ENCODE results near the gene FAM20A. TPM values are rescaled to one million over a fixed set of nuclear protein-coding genes. Genes with fewer than 3 reads are reported as not detected.
A peak's percentile ranks its signal among the peaks of the same experiment; 100 is the strongest.
"Not testable (repeated sequence)": the region's sequence is repeated elsewhere in the genome, so short reads cannot be mapped to it uniquely, and the experiment has no call there.

Gene FAM20A
- total RNA-seq, 2 donors from 2014 or later, result 2.5 to 4.4 TPM

DNA sequence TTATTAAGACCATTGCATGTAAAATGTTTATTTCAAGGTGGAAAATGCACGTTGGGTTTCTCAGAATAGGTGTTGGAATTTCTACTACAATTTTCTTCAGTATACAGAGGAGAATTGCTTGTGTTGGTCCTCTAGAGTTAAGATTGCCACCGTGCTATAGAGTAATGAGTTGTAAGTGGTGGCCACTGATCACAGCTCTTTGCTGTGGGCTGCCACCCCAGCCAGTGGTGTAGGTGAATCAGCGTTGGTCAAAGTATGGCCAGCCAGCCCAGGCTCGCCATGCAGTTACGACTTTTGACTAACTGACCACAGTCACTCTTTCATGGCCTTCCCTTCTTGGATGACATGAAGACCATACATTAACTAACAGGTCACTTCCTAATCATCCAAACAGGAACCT lies 101.6 kb downstream of the FAM20A start:
- peaks cover 0 to 21% of the 10 kb centered on the region in 2 donors for H3K4me1 ChIP-seq
- TF ChIP-seq, protein P1, sequence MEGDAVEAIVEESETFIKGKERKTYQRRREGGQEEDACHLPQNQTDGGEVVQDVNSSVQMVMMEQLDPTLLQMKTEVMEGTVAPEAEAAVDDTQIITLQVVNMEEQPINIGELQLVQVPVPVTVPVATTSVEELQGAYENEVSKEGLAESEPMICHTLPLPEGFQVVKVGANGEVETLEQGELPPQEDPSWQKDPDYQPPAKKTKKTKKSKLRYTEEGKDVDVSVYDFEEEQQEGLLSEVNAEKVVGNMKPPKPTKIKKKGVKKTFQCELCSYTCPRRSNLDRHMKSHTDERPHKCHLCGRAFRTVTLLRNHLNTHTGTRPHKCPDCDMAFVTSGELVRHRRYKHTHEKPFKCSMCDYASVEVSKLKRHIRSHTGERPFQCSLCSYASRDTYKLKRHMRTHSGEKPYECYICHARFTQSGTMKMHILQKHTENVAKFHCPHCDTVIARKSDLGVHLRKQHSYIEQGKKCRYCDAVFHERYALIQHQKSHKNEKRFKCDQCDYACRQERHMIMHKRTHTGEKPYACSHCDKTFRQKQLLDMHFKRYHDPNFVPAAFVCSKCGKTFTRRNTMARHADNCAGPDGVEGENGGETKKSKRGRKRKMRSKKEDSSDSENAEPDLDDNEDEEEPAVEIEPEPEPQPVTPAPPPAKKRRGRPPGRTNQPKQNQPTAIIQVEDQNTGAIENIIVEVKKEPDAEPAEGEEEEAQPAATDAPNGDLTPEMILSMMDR (IDR thresholded peaks at IDR 0.05), result no peak
- no peaks in the 10 kb centered on the region for H3K27me3 ChIP-seq
- peak overlapping the region; percentile 80 to 87 for H3K27ac ChIP-seq
- DNase-seq (ENCODE audit: low spot score), result no peak
- no peaks in the 10 kb centered on the region for H3K9me3 ChIP-seq
- H3K4me3 ChIP-seq, result no peak overlapping the region
- no peaks in the 10 kb centered on the region for H3K36me3 ChIP-seq

DNA sequence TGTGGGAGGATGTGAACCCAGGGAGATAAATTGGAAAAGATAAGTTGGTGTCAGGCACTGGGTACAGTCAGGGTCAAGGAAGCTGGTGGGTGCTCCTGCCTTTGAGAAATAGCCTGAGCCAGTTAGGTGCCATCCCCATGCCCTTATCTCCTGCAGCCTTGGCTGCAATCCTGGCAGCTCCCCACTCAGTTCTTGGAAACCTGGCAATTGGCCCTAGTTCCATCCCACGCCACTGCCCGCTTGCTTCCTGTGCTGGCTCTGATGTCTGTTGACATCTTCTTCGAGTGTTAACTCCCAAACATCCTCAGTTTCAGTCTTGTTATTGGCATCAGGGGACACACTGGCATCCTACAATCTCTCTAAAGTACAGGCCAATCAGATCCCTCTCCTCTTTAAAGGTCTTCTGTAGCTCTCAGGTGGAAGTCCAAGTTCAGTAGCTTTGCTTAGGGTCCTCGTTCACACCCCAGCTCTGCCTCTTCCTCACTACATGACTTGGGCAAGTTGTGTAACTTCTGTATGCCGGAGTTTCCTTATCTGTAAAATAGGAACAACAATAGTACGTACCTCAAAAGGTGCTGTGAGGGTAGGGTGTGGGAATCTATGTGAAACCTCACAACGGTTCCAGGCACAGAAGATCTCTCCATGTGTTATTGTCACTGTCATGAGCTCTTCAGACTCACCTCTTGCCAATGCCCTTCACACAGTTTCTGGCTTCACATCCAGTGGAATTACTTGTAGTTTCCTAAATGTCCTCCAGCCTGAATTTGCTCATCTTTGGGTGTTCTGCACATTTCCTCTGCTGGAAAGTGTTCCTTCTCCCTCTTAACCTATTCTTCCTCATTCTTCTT lies 102.5 kb downstream of the FAM20A start:
- Histone ChIP-seq H3K27ac (peak overlapping the region; percentile 80 to 87), H3K36me3 (no peaks in the 10 kb centered on the region), H3K9me3 (no peaks in the 10 kb centered on the region), H3K27me3 (no peaks in the 10 kb centered on the region), H3K4me3 (peak overlapping the region in 1 of 2 donors; percentile 0), H3K4me1 (peaks cover 0 to 23% of the 10 kb centered on the region in 2 donors)
- TF ChIP-seq, protein P1 (IDR thresholded peaks at IDR 0.05), result no peak
- DNase-seq (ENCODE audit: low spot score), result peak; percentile 70

DNA sequence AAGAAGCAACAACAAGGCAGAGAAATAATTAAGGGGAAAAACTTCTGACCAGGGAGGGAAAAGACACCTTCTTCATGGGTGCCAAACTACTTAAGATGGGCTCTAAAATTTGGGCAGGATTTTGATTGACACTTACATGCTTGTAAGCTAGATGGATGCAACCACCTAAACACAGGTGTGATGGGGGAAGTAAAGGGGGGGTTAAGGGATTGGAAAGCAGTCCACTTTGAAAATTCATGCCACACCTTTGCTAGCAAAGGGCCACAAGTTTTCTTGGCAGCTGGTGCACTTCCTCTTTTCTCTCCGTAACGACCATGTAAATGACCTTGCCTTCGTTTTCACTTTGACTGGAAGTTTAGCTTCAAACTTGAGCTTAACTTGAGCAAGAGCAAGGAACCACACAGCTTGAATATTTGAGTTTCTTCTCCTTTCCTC lies 103.3 kb downstream of the FAM20A start:
- DNase-seq (ENCODE audit: low spot score), result no peak
- H3K36me3 ChIP-seq, result no peaks in the 10 kb centered on the region
- H3K9me3 ChIP-seq, result no peaks in the 10 kb centered on the region
- H3K4me1 ChIP-seq, result peaks cover 0 to 31% of the 10 kb centered on the region in 2 donors
- no peaks in the 10 kb centered on the region for H3K27me3 ChIP-seq
- TF ChIP-seq, protein P1 (IDR thresholded peaks at IDR 0.05), result no peak
- H3K27ac ChIP-seq, result peak overlapping the region; percentile 80 to 87
- H3K4me3 ChIP-seq, result peak overlapping the region in 1 of 2 donors; percentile 0

DNA sequence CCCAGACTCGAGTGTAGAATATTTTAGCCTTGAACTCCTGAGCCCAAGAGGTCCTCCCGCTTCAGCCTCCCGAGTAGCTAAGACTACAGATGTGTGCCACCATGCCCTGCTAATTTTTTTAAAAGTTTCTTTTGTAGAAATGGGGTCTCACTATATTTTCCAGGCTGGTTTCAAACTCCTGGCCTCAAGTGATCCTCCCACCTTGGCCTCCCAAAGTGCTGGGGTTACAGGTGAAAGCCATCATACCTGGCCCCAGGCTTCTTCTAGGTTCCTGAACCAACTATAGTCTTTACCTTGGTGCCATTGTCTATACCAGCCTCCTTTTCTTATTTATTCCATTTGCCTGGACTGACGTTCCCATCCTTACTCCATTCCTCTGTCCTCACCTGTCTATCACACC lies 106.1 kb downstream of the FAM20A start:
- no peaks in the 10 kb centered on the region for H3K27me3 ChIP-seq
- H3K4me3 ChIP-seq, result no peak overlapping the region
- peak overlapping the region in 1 of 2 donors; percentile 11 for H3K27ac ChIP-seq
- TF ChIP-seq, protein P1 (IDR thresholded peaks at IDR 0.05), result no peak
- no peaks in the 10 kb centered on the region for H3K9me3 ChIP-seq
- no peak for DNase-seq (ENCODE audit: low spot score)
- peaks cover 0 to 51% of the 10 kb centered on the region in 2 donors for H3K4me1 ChIP-seq
- H3K36me3 ChIP-seq, result no peaks in the 10 kb centered on the region

DNA sequence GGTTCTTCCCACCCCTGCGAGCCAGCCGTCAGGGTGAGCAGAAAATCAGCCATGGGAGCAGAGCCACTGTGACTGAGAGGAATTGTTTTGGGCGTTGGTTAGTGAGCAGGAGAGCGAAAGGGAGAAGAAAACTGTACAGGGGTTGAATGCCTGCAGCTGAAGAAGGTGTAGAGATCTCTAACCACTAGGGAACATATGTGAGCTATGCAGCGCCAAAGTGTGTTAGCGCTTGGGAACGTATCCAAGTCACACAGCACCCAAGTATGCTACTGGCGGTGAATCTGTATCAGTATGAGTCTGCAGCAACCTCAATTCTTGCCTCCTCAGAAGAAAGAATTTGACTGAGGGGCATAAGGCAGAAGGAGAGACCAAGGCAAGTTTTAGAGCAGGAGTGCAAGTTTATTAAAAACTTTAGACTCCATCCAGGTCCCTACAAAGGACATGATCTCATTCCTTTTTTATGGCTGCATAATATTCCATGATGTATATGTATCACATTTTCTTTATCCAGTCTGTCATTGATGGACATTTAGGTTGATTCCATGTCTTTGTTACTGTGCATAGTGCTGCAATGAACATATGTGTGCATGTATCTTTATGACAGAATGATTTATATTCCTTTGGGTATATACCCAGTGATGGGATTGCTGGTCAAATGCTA lies 108.6 kb downstream of the FAM20A start:
- peak overlapping the region; percentile 1 to 60 for H3K27ac ChIP-seq
- H3K4me3 ChIP-seq; DNase-seq (ENCODE audit: low spot score); H3K9me3 ChIP-seq; H3K36me3 ChIP-seq; H3K27me3 ChIP-seq: not testable (repeated sequence)
- peaks cover 0 to 32% of the 10 kb centered on the region in 2 donors for H3K4me1 ChIP-seq

Data from right atrium auricular region (tissue), 2 donors.